Mesendoderm (in vitro differentiated cells): ENCODE results near the gene SNTG2.

Experiments used
- DNase-seq: peaks from one replicate; pipeline ENCODE4 v3.0.0; 2013
- H2AK5ac ChIP-seq: 2 replicates; pipeline ENCODE4 v1.6.1; 2013; ENCODE audit warnings: low read length, inconsistent platforms
- H2BK120ac ChIP-seq: 2 replicates; pipeline ENCODE4 v1.6.1; 2013; ENCODE audit warnings: low read depth, mild to moderate bottlenecking, low read length, moderate library complexity, mixed read lengths
- H2BK15ac ChIP-seq: replicated peaks from 2 replicates; pipeline ENCODE4 v1.6.1; 2013; ENCODE audit warnings: low read depth, mild to moderate bottlenecking, moderate library complexity
- H2BK5ac ChIP-seq: 2 replicates; pipeline ENCODE4 v1.6.1; 2013; ENCODE audit warnings: low read length, inconsistent platforms
- H3K18ac ChIP-seq: 2 replicates; pipeline ENCODE4 v1.6.1; 2013; ENCODE audit warnings: mild to moderate bottlenecking, low read length, mixed read lengths
- H3K23ac ChIP-seq: one replicate; pipeline ENCODE4 v1.6.1; 2013; ENCODE audit warnings: low read length
- H3K27ac ChIP-seq: 2 replicates; pipeline ENCODE4 v1.5.1; 2013; ENCODE audit warnings: low read depth, mild to moderate bottlenecking, inconsistent platforms, low read length, moderate library complexity
- H3K27me3 ChIP-seq: 2 replicates; pipeline ENCODE4 v1.6.1; 2013; ENCODE audit warnings: low read length, control low read depth, mild to moderate bottlenecking, inconsistent platforms; ENCODE audit not compliant: insufficient read depth, poor library complexity
- H3K36me3 ChIP-seq: 2 replicates; pipeline ENCODE4 v1.6.1; 2013; ENCODE audit warnings: low read length, inconsistent platforms; ENCODE audit not compliant: control insufficient read depth, insufficient read depth
- H3K4ac ChIP-seq: one replicate; pipeline ENCODE4 v1.6.1; 2013; ENCODE audit warnings: low read depth, mild to moderate bottlenecking, low read length, moderate library complexity
- H3K4me1 ChIP-seq: 2 replicates; pipeline ENCODE4 v1.6.1; 2013; ENCODE audit warnings: low read depth, low read length, inconsistent platforms; ENCODE audit not compliant: control insufficient read depth
- H3K4me2 ChIP-seq: 2 replicates; pipeline ENCODE4 v1.6.1; 2013; ENCODE audit warnings: low read length
- H3K4me3 ChIP-seq: 2 replicates; pipeline ENCODE4 v1.5.1; 2013; ENCODE audit warnings: mild to moderate bottlenecking, low read length
- H3K56ac ChIP-seq: one replicate; pipeline ENCODE4 v1.6.1; 2013; ENCODE audit warnings: low read length
- H3K79me1 ChIP-seq: 2 replicates; pipeline ENCODE4 v1.6.1; 2013; ENCODE audit warnings: low read length, inconsistent platforms
- H3K79me2 ChIP-seq: 2 replicates; pipeline ENCODE4 v1.6.1; 2013; ENCODE audit warnings: mild to moderate bottlenecking, low read length; ENCODE audit not compliant: control insufficient read depth, insufficient read depth
- H3K9ac ChIP-seq: 2 replicates; pipeline ENCODE4 v1.6.1; 2013; ENCODE audit warnings: low read length, inconsistent platforms
- H4K5ac ChIP-seq: one replicate; pipeline ENCODE4 v1.6.1; 2013; ENCODE audit warnings: low read length
- H4K8ac ChIP-seq: one replicate; pipeline ENCODE4 v1.6.1; 2013; ENCODE audit warnings: low read depth, mild to moderate bottlenecking, control low read depth, low read length, moderate library complexity
- WGBS: extraction: QIAGEN DNeasy Blood & Tissue Kit; methylation state at CpG from one replicate; pipeline ENCODE4 v1.1.7; 2013; ENCODE audit warnings: low lambda C conversion rate, missing lambda C conversion rate; ENCODE audit not compliant: insufficient coverage; ENCODE audit errors: extremely low coverage; 5-methylcytosine and 5-hydroxymethylcytosine counted together

SNTG2 gene

DNA sequence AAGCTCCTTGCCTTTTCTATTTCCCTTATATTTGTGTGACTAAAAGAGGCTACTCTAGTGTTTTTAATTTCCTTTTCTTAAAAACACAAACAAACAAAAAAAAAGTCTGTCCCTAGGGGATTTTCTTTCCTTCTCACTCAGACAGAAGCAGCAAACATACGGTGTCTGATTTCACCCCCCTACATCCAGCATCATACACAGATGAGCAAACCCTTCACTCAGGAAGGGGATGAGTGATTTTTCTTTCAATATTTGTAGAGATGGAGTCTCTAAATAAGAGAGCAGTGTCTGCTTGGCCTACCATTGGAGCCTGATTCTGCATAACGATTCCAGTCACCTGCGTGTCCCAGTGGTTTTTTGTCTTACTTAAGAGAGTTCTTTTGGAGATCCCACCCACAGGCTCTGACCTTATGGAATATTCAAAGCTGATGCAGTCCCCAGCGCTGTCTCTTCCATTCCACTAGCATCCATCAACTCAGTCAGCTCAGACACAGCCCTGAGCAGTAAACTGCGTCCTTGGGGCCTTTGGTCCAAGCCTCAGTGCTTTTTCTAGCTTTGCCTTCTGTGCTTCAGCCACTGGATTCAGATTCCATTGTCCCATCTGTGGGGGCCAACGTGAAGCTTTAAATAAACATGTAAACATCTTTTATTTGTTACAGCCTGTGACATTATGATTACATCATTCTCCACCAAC, 410.1 kb downstream of the SNTG2 start:
- Histone ChIP-seq H3K4me1 (no peaks in the 10 kb centered on the region), H3K4me3 (no peak overlapping the region), H3K36me3 (no peaks in the 10 kb centered on the region), H2BK15ac (no peak overlapping the region), H3K23ac (no peak overlapping the region), H4K8ac (no peak overlapping the region), H3K9ac (no peak overlapping the region), H4K5ac (no peak overlapping the region), H3K79me2 (no peaks in the 10 kb centered on the region), H2BK5ac (no peak overlapping the region), H3K18ac (no peak overlapping the region), H3K4ac (no peak overlapping the region), H2BK120ac (no peak overlapping the region), H3K27me3 (no peaks in the 10 kb centered on the region), H3K56ac (no peak overlapping the region), H3K79me1 (no peaks in the 10 kb centered on the region), H3K27ac (no peak overlapping the region), H3K4me2 (no peak overlapping the region), H2AK5ac (no peak overlapping the region)
- DNase-seq = no peak
- WGBS = no CpG with 5 or more reads among the region's 6 CpGs

- Histone ChIP-seq H3K79me2 (no peaks in the 10 kb centered on the region), H4K8ac (no peak overlapping the region), H3K4me1 (no peaks in the 10 kb centered on the region), H3K4me2 (no peak overlapping the region), H3K27me3 (no peaks in the 10 kb centered on the region), H3K4ac (no peak overlapping the region), H3K18ac (no peak overlapping the region), H2AK5ac (no peak overlapping the region), H4K5ac (no peak overlapping the region), H2BK15ac (no peak overlapping the region), H3K36me3 (no peaks in the 10 kb centered on the region), H3K9ac (no peak overlapping the region), H3K27ac (no peak overlapping the region), H2BK5ac (no peak overlapping the region), H3K79me1 (no peaks in the 10 kb centered on the region), H3K56ac (no peak overlapping the region), H3K4me3 (no peak overlapping the region), H3K23ac (no peak overlapping the region), H2BK120ac (no peak overlapping the region)
- whole genome bisulfite sequencing = no CpG with 5 or more reads among the region's 2 CpGs
- DNase-seq = no peak
Observed at GRCh38 chr2:1363367-1363766, 412.7 kb downstream of the SNTG2 start.

- Histone ChIP-seq H4K8ac (no peak overlapping the region), H2BK120ac (no peak overlapping the region), H3K79me1 (no peaks in the 10 kb centered on the region), H3K27me3 (no peaks in the 10 kb centered on the region), H2BK15ac (no peak overlapping the region), H3K4me2 (no peak overlapping the region), H3K27ac (no peak overlapping the region), H3K4me3 (no peak overlapping the region), H3K79me2 (no peaks in the 10 kb centered on the region), H2BK5ac (no peak overlapping the region), H3K4me1 (no peaks in the 10 kb centered on the region), H4K5ac (no peak overlapping the region), H3K56ac (no peak overlapping the region), H3K9ac (no peak overlapping the region), H3K18ac (no peak overlapping the region), H3K36me3 (no peaks in the 10 kb centered on the region), H3K4ac (no peak overlapping the region), H2AK5ac (no peak overlapping the region), H3K23ac (no peak overlapping the region)
- WGBS = no CpG with 5 or more reads among the region's 20 CpGs
- DNase-seq = no peak
Observed at GRCh38 chr2:1366546-1367134, 416.0 kb downstream of the SNTG2 start.

- no peak overlapping the region for H3K27ac ChIP-seq
- WGBS = no CpG with 5 or more reads among the region's 9 CpGs
- H3K18ac ChIP-seq = no peak overlapping the region
- no peak overlapping the region for H3K4me3 ChIP-seq
- H2BK5ac ChIP-seq = no peak overlapping the region
- no peak overlapping the region for H4K5ac ChIP-seq
- H3K27me3 ChIP-seq = no peaks in the 10 kb centered on the region
- no peak overlapping the region for H2BK120ac ChIP-seq
- no peaks in the 10 kb centered on the region for H3K79me2 ChIP-seq
- H3K4me2 ChIP-seq = no peak overlapping the region
- H3K36me3 ChIP-seq = no peaks in the 10 kb centered on the region
- no peak overlapping the region for H4K8ac ChIP-seq
- H3K79me1 ChIP-seq = no peaks in the 10 kb centered on the region
- DNase-seq = no peak
- H3K23ac ChIP-seq = no peak overlapping the region
- H3K56ac ChIP-seq = no peak overlapping the region
- H3K9ac ChIP-seq = no peak overlapping the region
- H3K4me1 ChIP-seq = no peaks in the 10 kb centered on the region
- no peak overlapping the region for H2BK15ac ChIP-seq
- H3K4ac ChIP-seq = no peak overlapping the region
- H2AK5ac ChIP-seq = no peak overlapping the region
Observed at GRCh38 chr2:1367601-1368000, 417.0 kb downstream of the SNTG2 start.

DNA sequence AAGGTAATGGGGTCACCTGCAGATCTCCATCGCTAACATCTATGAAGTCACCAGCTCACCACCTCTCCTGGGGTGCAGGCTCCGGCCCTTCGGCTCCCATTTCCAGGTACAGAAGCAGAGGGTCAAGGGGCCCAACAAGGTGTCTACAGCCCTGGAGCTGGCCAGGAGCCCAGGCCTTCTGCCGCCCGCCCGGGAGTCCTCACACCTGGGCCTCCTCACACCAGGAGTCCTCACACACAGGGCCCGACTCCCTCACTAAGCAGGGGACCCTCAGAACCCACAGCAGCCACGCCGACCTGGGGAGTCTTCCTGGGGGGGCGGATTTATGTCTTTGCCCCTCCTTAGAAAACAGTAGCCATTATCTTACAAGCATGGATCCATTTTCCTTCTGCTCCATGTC, 419.3 kb downstream of the SNTG2 start:
- no peak overlapping the region for H3K56ac ChIP-seq
- no peak for DNase-seq
- H3K36me3 ChIP-seq = no peaks in the 10 kb centered on the region
- H3K4ac ChIP-seq = no peak overlapping the region
- no peaks in the 10 kb centered on the region for H3K27me3 ChIP-seq
- H3K9ac ChIP-seq = no peak overlapping the region
- no peak overlapping the region for H3K18ac ChIP-seq
- H4K5ac ChIP-seq = no peak overlapping the region
- H2AK5ac ChIP-seq = no peak overlapping the region
- no peak overlapping the region for H3K27ac ChIP-seq
- H2BK15ac ChIP-seq = no peak overlapping the region
- WGBS = no CpG with 5 or more reads among the region's 10 CpGs
- no peaks in the 10 kb centered on the region for H3K4me1 ChIP-seq
- no peaks in the 10 kb centered on the region for H3K79me2 ChIP-seq
- H3K23ac ChIP-seq = no peak overlapping the region
- H3K4me3 ChIP-seq = no peak overlapping the region
- no peak overlapping the region for H3K4me2 ChIP-seq
- H2BK5ac ChIP-seq = no peak overlapping the region
- H2BK120ac ChIP-seq = no peak overlapping the region
- H4K8ac ChIP-seq = no peak overlapping the region
- H3K79me1 ChIP-seq = no peaks in the 10 kb centered on the region

DNA sequence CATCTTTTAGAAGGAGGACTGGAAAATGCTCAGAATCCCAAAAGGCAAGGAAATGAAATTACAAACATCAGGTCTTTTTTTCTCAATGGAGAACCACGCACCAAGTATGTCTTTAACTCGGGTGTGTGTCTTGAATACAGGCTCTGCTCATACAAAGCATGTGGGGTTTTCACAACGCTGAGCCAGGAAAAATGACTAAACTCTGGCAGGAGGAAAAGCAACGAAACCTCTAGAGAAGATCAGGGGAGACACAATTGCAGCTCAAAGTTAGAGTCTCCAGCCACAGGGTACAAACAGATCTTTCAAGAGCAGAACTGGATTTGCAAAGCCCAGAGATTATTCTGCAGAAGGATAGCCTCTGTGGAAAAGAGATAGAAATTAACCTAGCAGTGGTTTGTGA, 419.8 kb downstream of the SNTG2 start:
- H3K27me3 ChIP-seq = no peaks in the 10 kb centered on the region
- no peak overlapping the region for H2BK120ac ChIP-seq
- H3K18ac ChIP-seq = no peak overlapping the region
- DNase-seq = no peak
- H3K36me3 ChIP-seq = no peaks in the 10 kb centered on the region
- no peak overlapping the region for H3K56ac ChIP-seq
- no peak overlapping the region for H2BK15ac ChIP-seq
- no peak overlapping the region for H3K27ac ChIP-seq
- H3K4me3 ChIP-seq = no peak overlapping the region
- no peak overlapping the region for H2AK5ac ChIP-seq
- no peak overlapping the region for H2BK5ac ChIP-seq
- no peak overlapping the region for H3K4me2 ChIP-seq
- H3K23ac ChIP-seq = no peak overlapping the region
- no peaks in the 10 kb centered on the region for H3K79me2 ChIP-seq
- no peaks in the 10 kb centered on the region for H3K4me1 ChIP-seq
- WGBS = no CpG with 5 or more reads among the region's 4 CpGs
- no peak overlapping the region for H4K5ac ChIP-seq
- no peaks in the 10 kb centered on the region for H3K79me1 ChIP-seq
- no peak overlapping the region for H3K4ac ChIP-seq
- H4K8ac ChIP-seq = no peak overlapping the region
- no peak overlapping the region for H3K9ac ChIP-seq
